ENCODE results near the gene KLHDC7B.

GRCh38 chr22:50506611-50507420 lies 38.9 kb upstream of the KLHDC7B start:
- TF ChIP-seq CTCF (IDR thresholded peaks at IDR 0.05; ENCODE audit: low read depth, low read length), result no peak
- TF ChIP-seq POLR2A (IDR thresholded peaks at IDR 0.05; ENCODE audit: extremely low read depth, insufficient read length), result no peak
- no peak for TF ChIP-seq MAX (IDR thresholded peaks at IDR 0.05; ENCODE audit: low read depth, low read length)

Measured in NB4 (cell line).